HAP-1 (cell line): ENCODE measurements around the gene TMEM86B.

ENCODE experiments used
- DNase-seq, 2 experiments: peaks; one replicate each; pipeline ENCODE4 v3.0.0-alpha.2; 2016 to 2020; ENCODE audit warnings: low spot score in 2 of 2
- H3K27me3 ChIP-seq: fragments of 250-450 bp; sonication (Bioruptor Pico); 2 replicates; pipeline ENCODE4 v1.5.1; 2020; ENCODE audit warnings: low read depth, mild to moderate bottlenecking, moderate library complexity
- H3K36me3 ChIP-seq: fragments of 250-450 bp; sonication (Bioruptor Pico); replicated peaks from 2 replicates; pipeline ENCODE4 v1.5.1; 2020; ENCODE audit warnings: mild to moderate bottlenecking
- H3K4me1 ChIP-seq: fragments of 250-450 bp; sonication (Bioruptor Pico); 2 replicates; pipeline ENCODE4 v1.5.1; 2020; ENCODE audit warnings: mild to moderate bottlenecking
- H3K4me3 ChIP-seq: fragments of 250-450 bp; sonication (Bioruptor Pico); 2 replicates; pipeline ENCODE4 v1.5.1; 2020; ENCODE audit warnings: mild to moderate bottlenecking, moderate library complexity
- H3K9me3 ChIP-seq: fragments of 250-450 bp; sonication (Bioruptor Pico); 2 replicates; pipeline ENCODE4 v1.5.1; 2020; ENCODE audit warnings: mild to moderate bottlenecking, moderate library complexity
- in situ Hi-C: fragments of 300-500 bp; cut with MboI; formaldehyde crosslinking; loops from 3 replicates; pipeline ENCODE4 v1.14.3; 2020; ENCODE audit warnings: low sequenced_read_pairs, inconsistent platforms, mixed read lengths

Gene TMEM86B, protein sequence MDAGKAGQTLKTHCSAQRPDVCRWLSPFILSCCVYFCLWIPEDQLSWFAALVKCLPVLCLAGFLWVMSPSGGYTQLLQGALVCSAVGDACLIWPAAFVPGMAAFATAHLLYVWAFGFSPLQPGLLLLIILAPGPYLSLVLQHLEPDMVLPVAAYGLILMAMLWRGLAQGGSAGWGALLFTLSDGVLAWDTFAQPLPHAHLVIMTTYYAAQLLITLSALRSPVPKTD

GRCh38 chr19:55228403-55229031 lies at the start of gene TMEM86B:
TSS of gene TMEM86B (minus strand) at chr19:55228763. CDS start at chr19:55228741, 22 bp downstream.
- in situ Hi-C loops: no loop called here
- peaks cover 31% of the 10 kb centered on the region for H3K36me3 ChIP-seq
- H3K27me3 ChIP-seq: no peaks in the 10 kb centered on the region
- no peaks in the 10 kb centered on the region for H3K9me3 ChIP-seq
- H3K4me3 ChIP-seq: no peak within 1 kb of the TSS
- no peaks in the 10 kb centered on the region for H3K4me1 ChIP-seq
- DNase-seq: no peak

- H3K36me3 ChIP-seq: peaks cover 5% of the 10 kb centered on the region; the same call in 1 of the 2 replicates
- peaks cover 4% of the 10 kb centered on the region for H3K4me1 ChIP-seq
- H3K4me3 ChIP-seq: no peak overlapping the region
- H3K9me3 ChIP-seq: no peaks in the 10 kb centered on the region
- no peak for DNase-seq
- in situ Hi-C loops: no loop called here
- H3K27me3 ChIP-seq: no peaks in the 10 kb centered on the region
Observed at GRCh38 chr19:55277494-55277893, 48.9 kb upstream of the TMEM86B start.

DNA sequence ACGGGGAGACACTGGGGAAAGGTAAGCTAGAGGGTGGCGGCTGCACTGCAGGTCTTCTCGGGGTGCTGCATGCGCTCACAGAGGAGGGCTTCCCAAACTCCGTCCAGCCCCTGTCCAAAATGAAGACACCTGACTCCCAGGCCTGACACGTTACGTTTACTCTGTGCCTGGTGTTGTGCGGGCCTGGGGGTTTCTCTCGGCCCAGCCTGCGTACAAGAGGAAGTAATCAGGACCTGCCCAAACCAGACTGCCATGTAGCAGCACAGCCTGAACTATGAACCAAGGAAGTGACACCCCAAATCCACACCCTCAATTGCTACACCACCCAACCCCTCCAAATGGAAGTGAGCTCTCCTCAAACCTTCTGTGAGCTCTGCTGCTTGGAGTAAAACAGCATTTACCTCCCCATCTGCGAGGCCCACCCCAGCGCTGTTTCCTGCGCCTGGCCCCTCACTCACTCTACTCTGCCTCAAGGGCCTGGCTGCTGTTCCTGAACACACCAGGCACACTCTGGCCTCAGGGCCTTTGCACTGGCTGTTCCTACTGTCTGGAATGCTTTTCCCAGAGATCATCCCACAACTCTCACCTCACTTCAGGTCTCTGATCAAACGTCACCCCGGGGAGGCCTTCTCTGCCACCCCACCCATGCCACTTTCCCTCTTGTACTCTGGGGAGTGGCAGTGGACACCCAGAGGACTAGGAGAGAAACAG lies 48.3 kb upstream of the TMEM86B start:
- Histone ChIP-seq H3K4me3 (no peak overlapping the region), H3K36me3 (peaks cover 5% of the 10 kb centered on the region; the same call in 1 of the 2 replicates), H3K9me3 (no peaks in the 10 kb centered on the region), H3K27me3 (no peaks in the 10 kb centered on the region), H3K4me1 (peaks cover 4% of the 10 kb centered on the region)
- in situ Hi-C loops: no loop called here
- DNase-seq: no peak

DNA sequence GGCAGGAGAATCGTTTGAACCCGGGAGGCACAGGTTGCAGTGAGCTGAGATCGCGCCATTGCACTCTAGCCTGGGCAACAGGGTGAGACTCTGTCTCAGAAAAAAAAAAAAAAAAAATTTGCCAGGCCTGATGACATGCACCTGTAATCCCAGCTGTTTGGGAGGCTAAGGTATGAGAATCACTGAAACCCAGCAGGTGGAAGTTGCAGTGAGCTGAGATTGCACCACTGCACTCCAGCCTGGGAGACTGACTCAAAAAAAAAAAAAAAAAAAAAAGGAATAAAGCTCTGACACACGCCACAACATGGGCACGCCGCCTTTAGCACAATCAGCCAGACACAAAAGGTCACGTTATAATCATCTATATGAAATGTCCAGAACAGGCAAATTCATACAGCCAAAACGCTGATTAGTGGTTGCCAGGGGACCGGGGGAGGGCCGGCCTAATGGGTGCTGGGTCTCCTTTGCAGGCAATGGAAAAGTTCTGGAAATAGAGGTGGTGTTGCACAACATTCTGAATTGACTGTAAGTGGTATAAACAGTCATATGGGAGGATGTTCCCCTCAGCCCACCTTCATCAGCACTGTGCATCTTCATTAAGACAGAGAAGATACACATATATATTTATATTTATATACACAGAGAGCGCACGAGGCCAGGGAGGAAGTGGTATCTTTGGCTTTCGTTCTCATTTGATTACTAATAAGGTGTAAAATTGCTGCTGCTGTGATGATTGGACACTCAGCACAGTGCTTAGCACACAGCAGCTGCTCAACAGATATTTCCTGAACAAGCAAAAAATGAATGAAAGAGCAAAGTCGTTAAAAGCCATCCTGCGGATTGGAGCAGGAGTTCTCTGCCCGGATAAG lies 47.5 kb upstream of the TMEM86B start:
- H3K9me3 ChIP-seq: no peaks in the 10 kb centered on the region

DNA sequence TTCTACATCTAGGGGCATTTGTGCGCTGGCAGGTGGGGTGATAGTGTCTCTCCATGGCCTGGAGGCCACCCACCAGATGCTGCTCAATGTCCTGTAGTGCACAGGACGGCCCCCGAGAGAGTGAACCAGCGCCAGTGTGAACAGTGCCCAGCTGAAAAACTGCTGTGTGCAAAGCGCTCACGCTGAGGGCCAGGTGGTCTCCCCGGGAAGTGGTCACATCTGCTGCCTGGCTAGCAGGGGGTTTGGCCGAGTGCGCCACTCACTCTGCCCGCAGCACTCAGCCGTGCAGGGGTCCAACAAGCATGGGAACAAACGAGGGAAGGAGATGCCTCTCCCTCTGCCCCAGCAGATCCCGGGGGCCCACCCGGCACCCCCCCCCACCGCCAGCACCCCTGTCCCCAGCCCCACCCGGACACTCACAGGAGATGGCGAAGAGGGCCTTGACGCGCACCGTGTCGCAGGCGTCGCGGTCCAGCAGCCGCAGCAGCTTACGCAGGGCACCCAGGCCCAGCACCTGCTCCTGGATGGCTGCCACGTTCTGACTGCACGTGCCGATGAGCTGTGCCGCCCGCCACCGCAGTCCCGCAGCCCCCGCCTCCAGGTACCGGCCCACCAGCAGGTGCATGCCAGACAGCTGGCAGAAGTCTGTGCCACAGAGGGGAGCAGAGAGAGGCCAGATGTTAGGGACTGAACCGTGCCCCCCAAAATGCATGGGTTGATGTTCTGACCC lies 45.6 kb upstream of the TMEM86B start:
- no peaks in the 10 kb centered on the region for H3K27me3 ChIP-seq
- no peak overlapping the region for H3K4me3 ChIP-seq
- DNase-seq: no peak
- in situ Hi-C loops: no loop called here
- H3K9me3 ChIP-seq: no peaks in the 10 kb centered on the region
- no peaks in the 10 kb centered on the region; the same call in 1 of the 2 replicates for H3K4me1 ChIP-seq
- H3K36me3 ChIP-seq: peaks cover 5% of the 10 kb centered on the region; the same call in 1 of the 2 replicates

More for the DNA sequence above, 47.5 kb upstream of the TMEM86B start:
- peaks cover 5% of the 10 kb centered on the region; the same call in 1 of the 2 replicates for H3K36me3 ChIP-seq
- H3K27me3 ChIP-seq: no peaks in the 10 kb centered on the region
- in situ Hi-C loops: no loop called here
- H3K4me3 ChIP-seq: no peak overlapping the region
- DNase-seq: no peak
- peaks cover 4% of the 10 kb centered on the region for H3K4me1 ChIP-seq

DNA sequence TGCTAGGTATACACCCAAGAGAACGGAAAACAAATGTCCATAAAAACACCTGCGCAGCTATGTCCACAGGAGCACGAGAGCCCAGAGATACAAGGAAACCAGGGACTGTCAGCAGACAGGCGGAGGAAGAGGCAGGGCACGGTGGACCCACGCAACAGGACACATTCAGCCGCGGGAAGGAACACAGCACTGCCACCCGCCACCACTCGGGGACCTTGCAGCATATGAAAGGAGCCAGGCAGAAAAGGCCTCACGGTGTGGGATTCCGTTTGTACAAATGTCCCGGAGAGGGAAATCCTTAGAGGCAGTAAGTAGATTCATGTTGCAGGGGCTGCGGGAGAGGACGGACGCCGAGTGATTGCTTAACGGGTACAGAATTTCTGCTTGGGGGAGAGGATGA lies 43.6 kb upstream of the TMEM86B start:
- Histone ChIP-seq H3K36me3 (peaks cover under 1% of the 10 kb centered on the region; the same call in 1 of the 2 replicates), H3K4me3 (no peak overlapping the region), H3K27me3 (no peaks in the 10 kb centered on the region), H3K4me1 (no peaks in the 10 kb centered on the region), H3K9me3 (no peaks in the 10 kb centered on the region)
- no peak for DNase-seq
- in situ Hi-C loops: no loop called here

GRCh38 chr19:55270172-55270942 lies 41.8 kb upstream of the TMEM86B start:
- Histone ChIP-seq H3K9me3 (no peaks in the 10 kb centered on the region), H3K4me3 (no peak overlapping the region), H3K36me3 (no peaks in the 10 kb centered on the region; the same call in 1 of the 2 replicates), H3K4me1 (no peaks in the 10 kb centered on the region), H3K27me3 (no peaks in the 10 kb centered on the region)
- in situ Hi-C loops: no loop called here
- no peak for DNase-seq

- H3K4me3 ChIP-seq: no peak overlapping the region
- H3K36me3 ChIP-seq: no peaks in the 10 kb centered on the region; the same call in 1 of the 2 replicates
- H3K4me1 ChIP-seq: no peaks in the 10 kb centered on the region
- H3K27me3 ChIP-seq: no peaks in the 10 kb centered on the region
- DNase-seq: no peak
- in situ Hi-C loops: no loop called here
- H3K9me3 ChIP-seq: no peaks in the 10 kb centered on the region
Observed at GRCh38 chr19:55269299-55269698, 40.7 kb upstream of the TMEM86B start.

- Histone ChIP-seq H3K4me1 (no peaks in the 10 kb centered on the region), H3K4me3 (no peak overlapping the region), H3K9me3 (no peaks in the 10 kb centered on the region), H3K36me3 (no peaks in the 10 kb centered on the region; the same call in 1 of the 2 replicates), H3K27me3 (no peaks in the 10 kb centered on the region)
- in situ Hi-C loops: no loop called here
- no peak for DNase-seq
Observed at GRCh38 chr19:55266840-55267239, 38.3 kb upstream of the TMEM86B start.

DNA sequence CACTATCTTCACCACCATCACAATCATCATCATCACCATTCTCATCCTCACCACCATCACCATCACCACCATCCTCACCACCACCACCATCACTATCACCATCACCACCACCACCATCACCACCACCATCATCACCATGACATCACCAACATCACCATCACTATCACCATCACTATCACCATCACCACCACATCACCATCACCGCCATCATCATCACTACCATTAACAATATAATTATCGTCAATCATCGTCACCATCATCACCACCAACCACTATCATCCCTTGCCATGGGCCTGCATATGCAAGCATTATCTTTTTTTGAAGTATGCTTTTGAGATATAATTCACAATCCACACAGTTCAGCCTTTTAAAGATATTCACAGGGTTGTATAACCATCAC lies 37.8 kb upstream of the TMEM86B start:
- in situ Hi-C loops: no loop called here
- Histone ChIP-seq H3K27me3 (no peaks in the 10 kb centered on the region), H3K4me3 (no peak overlapping the region), H3K36me3 (no peaks in the 10 kb centered on the region; the same call in 1 of the 2 replicates), H3K4me1 (no peaks in the 10 kb centered on the region), H3K9me3 (no peaks in the 10 kb centered on the region)
- no peak for DNase-seq

DNA sequence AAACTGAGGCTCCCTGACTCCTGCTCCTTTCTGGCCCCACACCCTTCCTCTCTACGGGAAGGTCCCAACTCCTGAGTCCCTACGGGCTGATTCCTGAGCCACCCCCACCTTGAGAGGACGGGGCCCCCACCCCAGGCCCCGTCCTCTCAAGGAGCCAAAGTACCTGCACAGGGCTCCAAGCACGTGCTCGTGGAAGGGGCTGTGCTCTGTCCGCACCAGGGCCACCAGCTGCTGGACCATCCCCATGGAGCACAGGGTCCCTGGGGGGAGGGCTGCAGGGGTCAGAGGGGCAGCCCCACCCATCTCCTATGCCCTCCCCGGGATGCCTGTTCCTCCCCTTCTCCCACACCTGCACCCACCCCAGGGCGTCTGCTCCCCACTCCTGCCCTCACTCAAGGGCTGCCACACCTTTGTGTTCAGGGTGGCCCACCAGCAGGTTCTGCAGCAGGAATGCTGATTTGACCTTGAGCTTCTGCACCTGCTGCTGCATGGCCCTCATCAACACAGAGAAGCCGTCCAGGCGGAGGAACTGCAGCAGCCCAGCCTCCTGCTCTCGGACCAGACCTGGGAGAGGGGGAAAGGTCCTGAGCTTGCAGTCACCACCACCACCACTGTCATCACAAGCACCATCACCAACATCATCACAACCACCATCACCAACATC lies 37.3 kb upstream of the TMEM86B start:
- Histone ChIP-seq H3K9me3 (no peaks in the 10 kb centered on the region), H3K36me3 (no peaks in the 10 kb centered on the region; the same call in 1 of the 2 replicates), H3K4me3 (no peak overlapping the region), H3K27me3 (no peaks in the 10 kb centered on the region), H3K4me1 (no peaks in the 10 kb centered on the region)
- in situ Hi-C loops: no loop called here
- DNase-seq: no peak

- in situ Hi-C loops: no loop called here
- H3K9me3 ChIP-seq: no peaks in the 10 kb centered on the region
- H3K4me1 ChIP-seq: no peaks in the 10 kb centered on the region
Observed at GRCh38 chr19:55265173-55265572, 36.6 kb upstream of the TMEM86B start.

More at GRCh38 chr19:55265173-55265572, 36.6 kb upstream of the TMEM86B start:
- DNase-seq: no peak
- Histone ChIP-seq H3K36me3 (no peaks in the 10 kb centered on the region; the same call in 1 of the 2 replicates), H3K4me3 (no peak overlapping the region), H3K27me3 (no peaks in the 10 kb centered on the region)
